GM19351 (cell line): ENCODE data around the gene TMEM273.

Experiments used
- ATAC-seq: cut with Tn5 transposase; IDR thresholded peaks from one replicate; pipeline ENCODE4 v1.9.1; 2021; ENCODE audit warnings: mild to moderate bottlenecking, moderate library complexity; ENCODE audit not compliant: unreplicated experiment

The TMEM273 gene

GRCh38 chr10:49177391-49178355, 10.5 kb downstream of the TMEM273 start:
- ATAC-seq: peak; percentile 86

- ATAC-seq: no peak
Observed at GRCh38 chr10:49176310-49177268, 11.6 kb downstream of the TMEM273 start.

- ATAC-seq: no peak
Observed at GRCh38 chr10:49175587-49176309, 12.4 kb downstream of the TMEM273 start.

- no peak for ATAC-seq
Observed at GRCh38 chr10:49174926-49175500, 13.2 kb downstream of the TMEM273 start.

- no peak for ATAC-seq
Observed at GRCh38 chr10:49174261-49174925, 13.8 kb downstream of the TMEM273 start.

- no peak for ATAC-seq
Observed at GRCh38 chr10:49173853-49174252, 14.3 kb downstream of the TMEM273 start.

GRCh38 chr10:49173201-49173772, 14.9 kb downstream of the TMEM273 start:
- no peak for ATAC-seq

GRCh38 chr10:49172777-49173132, 15.4 kb downstream of the TMEM273 start:
- no peak for ATAC-seq

GRCh38 chr10:49172061-49172776, 16.0 kb downstream of the TMEM273 start:
- ATAC-seq: no peak

- ATAC-seq: no peak
Observed at GRCh38 chr10:49171326-49172060, 16.7 kb downstream of the TMEM273 start.

GRCh38 chr10:49170632-49171325, 17.4 kb downstream of the TMEM273 start:
- ATAC-seq: no peak

- ATAC-seq: no peak
Observed at GRCh38 chr10:49169776-49170175, 18.4 kb downstream of the TMEM273 start.

- no peak for ATAC-seq
Observed at GRCh38 chr10:49168831-49169500, 19.2 kb downstream of the TMEM273 start.

- no peak for ATAC-seq
Observed at GRCh38 chr10:49168171-49168540, 20.0 kb downstream of the TMEM273 start.

- no peak for ATAC-seq
Observed at GRCh38 chr10:49167425-49168170, 20.6 kb downstream of the TMEM273 start.
